Stimulated activated CD4-positive, alpha-beta T cell treated with anti-CD3 and anti-CD28 coated beads, TNF-alpha, amount 100 ng/mL, for 24 hours (primary cell): ENCODE measurements around the gene SULF2.

ENCODE experiments used
- DNase-seq, 3 experiments: peaks; one replicate each; pipeline ENCODE4 v3.0.0-alpha.2; 2020; ENCODE audit warnings: low read depth in 3 of 3

Gene SULF2

DNA sequence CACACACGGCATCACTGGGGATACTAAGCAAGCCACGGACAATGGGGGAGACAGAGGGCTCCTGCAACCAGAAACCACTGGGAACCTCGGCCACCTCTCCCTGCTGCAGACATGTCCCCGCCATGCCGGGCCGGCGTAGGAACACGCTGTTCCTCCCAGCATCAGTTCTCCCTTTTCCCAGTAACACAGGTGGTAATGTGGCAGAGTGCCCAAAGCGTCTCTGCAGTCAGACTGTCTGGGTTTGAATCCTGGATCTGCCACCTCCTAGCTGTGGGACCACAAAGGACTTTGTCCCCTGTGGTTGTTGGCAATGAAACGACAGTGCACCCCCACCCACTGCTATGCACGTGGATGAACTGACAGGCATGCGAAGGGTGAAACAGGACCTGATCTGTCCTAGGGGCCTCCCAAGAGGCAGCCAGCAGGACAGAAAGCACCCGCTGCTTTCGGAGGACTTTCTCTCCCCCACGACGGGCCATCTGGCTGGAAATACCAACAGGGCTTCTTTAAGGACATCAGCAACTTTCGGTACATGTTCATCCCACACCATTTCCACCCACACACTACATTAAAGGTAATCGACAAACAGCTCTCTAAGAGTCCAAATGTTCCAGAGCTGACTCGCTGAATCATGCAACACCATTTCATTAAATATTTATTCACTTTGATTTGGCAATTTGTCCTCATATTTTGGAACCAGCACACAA lies 74.1 kb downstream of the SULF2 start:
- DNase-seq = no peak

DNA sequence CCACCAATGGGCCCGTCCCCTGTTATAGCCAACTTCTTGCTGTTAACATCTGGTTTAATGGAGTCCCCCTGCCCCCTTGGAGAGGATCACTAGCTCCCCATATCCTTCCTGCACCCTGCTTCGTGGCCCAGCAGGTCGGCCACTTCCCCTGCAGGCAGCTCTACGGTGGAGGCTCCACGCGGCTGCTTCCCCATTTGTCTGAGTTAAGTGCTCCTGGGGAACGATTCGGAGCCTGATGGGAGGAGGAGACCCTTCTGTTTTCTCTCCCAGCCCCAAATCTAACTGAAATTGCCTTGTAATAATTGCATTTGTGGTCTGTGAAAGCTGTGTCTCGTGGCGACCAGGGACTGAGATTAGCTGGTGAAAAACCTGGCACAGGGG lies 74.6 kb downstream of the SULF2 start:
- DNase-seq = no peak

DNA sequence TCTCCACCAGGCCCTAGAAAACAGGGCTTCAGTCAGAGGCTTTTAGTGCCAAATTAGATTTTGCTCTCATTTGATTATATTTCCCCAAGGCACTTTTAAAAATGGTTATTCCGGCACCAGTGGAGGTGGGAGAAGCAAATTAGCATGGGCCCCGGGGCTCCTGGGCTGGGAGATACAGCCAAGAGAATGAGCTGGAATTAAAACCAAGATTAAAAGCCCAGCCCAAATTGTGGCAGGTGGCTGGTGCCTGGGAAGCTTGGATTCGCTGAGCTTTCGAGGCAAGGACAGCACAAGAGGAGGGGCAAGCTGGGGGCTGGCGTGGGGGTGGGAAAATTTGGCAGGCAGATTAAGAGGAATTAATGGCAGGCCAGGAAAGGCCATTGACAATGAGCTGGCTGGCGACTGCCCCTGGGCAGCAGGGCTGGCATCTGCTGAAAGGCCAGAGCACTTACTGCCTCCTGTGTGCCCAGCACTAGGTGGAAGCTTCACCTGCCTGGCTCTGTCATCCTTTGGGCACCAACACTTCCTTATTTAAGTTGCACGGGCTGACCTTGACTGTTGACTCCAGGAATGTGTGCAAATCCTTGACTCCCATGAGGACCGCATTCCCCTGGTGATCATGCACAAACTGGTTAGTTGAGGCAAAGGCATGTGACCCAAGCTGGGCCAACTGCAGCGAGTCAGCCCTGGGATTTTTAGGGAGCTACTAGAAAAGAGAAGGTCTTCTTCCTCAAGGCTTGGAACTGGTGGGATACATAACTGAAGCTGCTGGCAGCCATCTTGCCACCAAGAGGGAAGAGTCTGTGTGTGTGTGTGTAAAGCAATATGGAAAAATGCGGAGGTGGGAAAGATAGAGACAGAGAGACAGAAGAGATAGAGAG lies 76.1 kb downstream of the SULF2 start:
- no peak for DNase-seq

DNA sequence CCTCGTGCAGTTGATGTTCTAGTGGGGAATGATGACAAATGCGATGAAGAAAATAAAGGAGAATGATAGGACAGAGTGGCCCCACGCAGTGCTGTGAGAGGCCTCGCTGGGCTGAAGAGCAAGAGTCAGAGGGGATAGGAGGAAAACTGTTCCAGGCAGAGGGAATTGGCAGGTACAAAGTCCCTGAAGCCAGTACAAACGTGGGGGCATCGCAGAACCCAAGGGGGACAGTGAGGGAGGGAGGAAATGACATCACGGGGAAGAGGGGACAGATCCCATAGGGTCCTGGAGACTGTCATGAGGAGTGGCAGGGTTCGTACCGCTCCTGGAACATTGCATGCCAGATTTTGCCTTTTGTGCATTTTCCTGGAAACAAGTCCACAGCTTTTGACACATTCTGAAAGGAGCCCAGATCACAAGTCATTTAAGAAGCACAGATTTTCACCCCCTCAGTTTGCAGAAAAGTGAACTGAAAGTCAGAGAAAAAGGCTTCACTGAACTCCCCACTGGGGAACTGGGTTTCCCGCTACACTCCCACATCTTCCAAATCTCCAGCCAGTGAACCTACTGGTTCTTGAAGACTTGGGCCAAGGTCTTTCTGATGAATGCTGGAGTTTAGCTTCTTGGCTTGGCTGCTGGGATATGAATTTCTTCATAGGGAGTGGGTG lies 77.0 kb downstream of the SULF2 start:
- no peak for DNase-seq

DNA sequence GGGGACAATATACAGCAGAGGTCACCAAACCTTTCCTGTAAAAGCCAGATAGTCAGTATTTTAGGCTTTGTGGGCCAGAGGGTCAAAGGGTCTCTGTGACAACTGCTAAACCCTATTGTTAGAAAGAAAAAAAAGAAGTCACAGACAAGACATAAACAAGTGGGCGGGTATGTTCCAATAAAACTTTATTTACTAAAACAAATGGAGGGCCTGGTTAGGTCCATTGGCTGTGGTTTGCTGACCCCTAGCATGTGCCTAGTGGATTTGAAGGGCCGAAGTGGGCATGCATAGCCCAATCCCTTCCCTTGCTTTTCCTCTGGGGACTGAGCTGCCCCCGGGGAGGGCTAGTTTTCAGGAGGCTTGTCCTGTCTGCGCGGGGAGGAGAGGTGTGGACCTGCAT lies 78.9 kb downstream of the SULF2 start:
- no peak for DNase-seq

DNA sequence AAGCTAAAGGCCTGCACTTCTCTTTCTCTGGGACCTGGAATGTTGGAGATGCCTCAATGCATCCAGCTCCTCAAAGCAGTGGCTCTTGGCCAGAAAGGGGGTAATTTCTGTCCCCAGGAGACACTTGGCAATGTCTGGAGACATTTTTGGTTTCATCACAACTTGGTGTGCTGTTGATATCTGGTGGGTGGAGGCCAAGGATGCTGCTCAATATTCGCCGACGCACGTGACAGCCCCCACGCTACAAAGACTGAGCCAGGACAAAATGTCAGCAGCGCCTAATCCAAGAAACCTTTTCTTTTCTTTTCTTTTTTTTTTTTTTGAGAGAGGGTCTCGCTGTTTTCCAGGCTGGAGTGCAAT lies 79.8 kb downstream of the SULF2 start:
- no peak for DNase-seq

DNA sequence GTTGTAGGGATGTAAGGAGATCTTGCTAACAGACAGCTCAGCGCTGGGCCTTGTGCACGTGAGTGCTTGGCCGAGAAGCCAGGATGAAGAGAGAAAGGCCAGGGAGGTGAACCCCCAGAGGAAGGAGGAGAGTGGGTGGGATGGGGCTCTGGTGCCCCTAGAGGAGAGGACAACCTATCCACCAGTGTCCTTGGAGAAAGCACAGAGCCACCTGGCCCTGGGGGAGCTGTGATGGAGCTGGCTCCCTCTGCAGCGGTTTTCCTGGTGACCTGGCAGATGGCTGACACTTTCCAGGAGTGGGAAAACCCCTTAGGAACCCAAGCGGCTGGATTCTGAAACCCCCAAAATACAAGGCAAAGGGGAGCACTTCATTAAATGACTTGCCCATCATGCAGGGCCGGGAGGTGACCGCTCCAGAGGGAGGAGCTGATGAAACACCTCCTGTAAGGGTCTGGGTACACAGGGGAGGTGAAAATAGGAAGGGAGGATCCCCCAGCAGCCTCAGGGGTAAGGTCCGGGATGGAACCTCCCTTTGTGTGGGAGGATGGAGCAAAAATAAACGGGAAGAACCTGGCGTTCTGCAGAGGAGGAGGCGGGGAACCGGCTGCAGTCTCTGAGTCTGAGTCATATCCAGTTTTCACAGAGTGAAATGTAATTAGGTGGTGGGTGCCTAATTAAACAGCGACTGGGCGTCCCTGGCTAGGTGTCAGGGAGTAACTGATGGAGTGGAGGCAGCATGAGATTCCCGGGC lies 80.4 kb downstream of the SULF2 start:
- DNase-seq = no peak

DNA sequence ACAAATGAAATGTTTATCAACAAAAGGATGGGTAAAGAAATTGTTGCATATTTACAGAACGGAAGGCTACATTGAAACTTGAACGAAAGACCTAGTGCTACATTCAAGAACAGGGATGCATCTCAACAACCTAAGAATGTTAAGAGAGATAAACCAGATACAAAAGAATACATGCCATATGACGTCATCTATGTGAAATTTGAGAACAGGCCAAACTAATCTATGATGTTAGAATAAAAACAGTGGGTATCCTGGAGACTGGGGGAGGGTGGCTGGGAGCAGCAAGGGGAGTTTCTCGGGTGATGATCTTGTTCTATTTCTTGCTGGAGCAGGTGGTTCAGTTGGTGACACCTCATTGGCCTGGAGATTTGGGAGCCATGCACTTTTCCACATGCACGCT lies 81.5 kb downstream of the SULF2 start:
- DNase-seq = no peak

DNA sequence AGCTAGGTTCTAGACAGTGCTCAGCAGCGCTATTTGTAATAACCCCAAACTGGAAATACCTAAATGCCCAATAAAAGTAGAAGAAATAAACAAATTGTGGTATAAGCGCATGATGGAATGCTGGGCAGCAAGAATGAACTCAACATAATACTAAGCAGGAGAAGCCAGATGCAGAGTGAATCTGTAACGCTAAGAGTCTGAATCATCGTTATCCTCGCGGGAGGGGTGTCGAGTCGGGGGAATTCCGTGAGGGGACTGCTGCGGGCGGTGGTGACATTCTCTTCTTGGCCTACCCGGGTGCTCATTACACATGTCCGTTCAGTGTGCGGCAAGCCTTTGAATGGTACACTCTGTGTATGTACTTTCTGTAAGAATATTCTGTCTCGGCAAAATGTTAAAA lies 83.7 kb downstream of the SULF2 start:
- DNase-seq = no peak

DNA sequence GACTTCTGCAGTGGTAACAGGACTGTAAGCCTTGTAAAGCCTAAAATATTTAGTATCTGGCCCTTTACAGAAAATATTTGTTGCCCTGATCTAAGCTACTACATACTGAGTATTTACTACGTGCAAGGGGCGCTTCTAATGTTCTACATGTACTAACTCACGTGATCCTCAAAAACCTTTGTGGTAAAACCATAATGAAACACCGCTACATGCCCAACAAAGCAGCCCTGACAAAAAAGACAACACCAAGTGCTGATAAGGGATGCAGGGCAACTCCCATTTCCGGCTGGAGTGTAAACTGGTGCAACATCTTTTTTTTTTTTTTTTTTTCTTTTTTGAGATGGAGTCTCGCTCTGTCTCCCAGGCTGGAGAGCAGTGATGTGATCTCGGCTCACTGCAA lies 85.0 kb downstream of the SULF2 start:
- no peak for DNase-seq

DNA sequence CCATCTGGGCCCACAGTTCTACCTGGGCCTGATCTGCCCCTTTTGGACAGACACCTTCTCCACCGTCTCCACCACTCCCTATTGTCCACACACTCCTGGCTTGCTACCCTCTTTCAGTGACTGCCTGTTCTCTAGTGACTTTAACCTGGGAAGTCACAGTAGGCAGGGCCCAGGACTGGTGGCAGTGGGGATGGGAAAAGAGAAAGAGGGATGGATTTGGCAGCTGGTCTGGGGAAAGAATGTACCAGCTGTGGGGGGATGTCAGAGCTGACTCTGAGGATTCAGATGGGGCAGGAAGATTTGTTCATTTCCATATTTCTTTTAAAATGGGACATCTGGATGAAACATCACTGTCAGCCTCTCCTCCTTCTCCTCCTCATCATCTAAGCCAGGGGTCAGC lies 85.5 kb downstream of the SULF2 start:
- DNase-seq = no peak

DNA sequence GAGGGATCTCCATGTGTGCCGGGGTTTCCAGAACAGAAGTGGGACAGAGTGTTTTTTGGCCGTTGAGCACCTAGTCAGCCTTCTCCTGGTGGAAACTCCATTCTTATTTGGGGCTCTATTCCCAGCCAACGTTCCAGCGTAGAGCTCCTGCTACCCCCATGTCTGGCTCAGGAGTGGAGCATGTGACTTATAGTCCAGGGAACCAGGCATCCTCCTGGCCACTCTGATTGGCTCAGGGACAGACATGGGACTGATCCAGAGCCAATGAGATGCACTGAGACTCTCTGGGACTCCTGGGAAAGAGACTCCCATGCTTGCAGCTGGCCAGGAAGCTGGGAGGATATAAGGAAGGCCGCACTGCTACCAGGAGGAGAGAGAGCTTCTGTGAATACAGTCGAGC lies 87.1 kb downstream of the SULF2 start:
- DNase-seq = no peak

DNA sequence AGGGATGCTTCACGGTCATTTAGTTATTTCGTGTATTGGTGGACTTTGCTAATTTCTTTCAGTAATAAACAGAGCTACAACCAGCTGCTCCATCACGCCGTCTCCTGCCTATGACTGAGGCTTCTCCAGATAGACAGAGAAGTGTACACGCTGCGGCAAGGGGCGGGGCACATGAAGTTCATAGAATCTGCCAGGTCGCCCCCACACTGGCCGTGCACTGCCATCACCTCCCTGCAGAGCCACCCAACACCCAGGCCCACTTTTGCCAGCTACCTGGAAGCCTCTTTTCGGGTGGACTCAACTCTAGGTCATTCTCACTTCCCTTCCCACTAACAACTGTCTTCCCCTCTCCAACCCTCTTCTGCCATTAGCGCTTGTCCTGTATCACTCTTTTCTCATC lies 88.4 kb downstream of the SULF2 start:
- no peak for DNase-seq

DNA sequence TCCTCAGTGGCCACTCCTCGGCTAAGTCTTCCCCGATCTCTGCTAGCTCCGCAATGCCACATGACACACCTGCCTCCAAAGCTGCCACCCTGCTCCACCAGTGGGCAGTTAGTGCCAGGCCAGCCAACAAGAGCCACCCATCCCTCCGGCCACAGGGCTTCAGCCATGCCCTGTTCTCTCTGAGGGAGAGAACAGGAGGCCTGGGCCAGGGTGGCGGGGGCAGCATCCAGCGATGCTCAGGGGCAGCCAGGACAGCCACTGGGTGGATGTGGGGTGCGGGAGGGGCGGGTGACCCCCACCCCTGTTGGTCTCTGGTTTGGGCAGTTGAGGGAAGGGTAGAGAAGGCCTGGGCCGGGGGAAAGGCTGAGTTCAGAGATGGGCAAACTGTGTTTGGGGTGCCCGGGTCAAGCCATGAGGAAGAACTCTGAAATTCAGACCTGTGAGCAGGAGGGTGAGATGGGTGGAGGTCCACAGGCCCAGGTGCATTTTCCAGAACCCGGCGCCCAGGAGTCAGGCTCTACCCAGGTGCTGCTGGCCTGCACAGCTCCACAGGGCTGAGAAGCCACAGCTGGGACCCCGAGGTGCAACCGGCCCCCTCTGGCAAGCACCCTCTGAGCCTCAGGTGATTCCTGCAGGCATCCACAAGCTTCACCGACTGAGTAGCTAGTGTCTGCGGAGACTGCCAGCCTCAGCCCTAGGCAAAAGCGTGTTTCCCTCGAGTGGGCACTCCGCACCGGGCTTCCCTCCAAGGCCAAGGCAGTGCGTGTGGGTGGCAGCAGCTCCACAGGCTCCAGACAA lies 91.1 kb downstream of the SULF2 start:
- no peak for DNase-seq

DNA sequence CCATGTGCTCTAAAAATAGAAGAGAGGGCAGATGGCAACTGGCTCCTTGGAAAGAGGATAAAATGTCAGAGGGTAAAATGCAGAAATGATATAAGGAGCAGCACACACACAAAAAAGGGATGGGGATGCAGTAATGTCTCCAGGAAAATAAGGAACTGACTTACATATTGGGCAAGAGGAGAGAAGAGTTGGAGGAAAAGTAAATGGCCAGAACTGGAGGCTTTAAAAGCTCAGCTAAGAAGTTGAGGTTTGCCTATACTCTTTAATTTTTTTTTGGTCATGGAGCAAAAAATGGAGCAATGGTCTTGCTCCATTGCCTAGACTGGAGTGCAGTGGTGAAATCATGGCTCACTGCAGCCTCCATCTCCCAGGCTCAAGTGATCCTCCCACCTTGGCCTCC lies 93.7 kb downstream of the SULF2 start:
- DNase-seq = no peak

DNA sequence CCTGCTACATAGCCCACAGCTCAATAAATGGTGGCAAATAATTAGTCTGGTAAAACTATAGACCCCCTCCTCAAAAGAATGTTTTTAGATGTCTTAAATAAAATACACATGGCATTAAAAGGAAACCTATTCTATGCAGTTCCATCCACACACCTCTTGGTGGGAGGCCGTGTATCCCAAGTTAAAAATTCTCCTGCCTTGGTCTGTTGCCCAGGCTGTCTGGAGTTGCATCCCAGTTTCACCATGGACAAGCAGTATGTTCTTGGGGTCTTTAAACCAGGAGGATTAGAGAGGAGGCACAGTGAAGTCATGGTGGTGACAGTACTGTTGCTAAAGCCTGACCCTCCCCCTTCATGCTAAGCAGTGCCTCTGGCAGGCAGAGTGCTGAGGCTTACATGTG lies 95.5 kb downstream of the SULF2 start:
- no peak for DNase-seq

DNA sequence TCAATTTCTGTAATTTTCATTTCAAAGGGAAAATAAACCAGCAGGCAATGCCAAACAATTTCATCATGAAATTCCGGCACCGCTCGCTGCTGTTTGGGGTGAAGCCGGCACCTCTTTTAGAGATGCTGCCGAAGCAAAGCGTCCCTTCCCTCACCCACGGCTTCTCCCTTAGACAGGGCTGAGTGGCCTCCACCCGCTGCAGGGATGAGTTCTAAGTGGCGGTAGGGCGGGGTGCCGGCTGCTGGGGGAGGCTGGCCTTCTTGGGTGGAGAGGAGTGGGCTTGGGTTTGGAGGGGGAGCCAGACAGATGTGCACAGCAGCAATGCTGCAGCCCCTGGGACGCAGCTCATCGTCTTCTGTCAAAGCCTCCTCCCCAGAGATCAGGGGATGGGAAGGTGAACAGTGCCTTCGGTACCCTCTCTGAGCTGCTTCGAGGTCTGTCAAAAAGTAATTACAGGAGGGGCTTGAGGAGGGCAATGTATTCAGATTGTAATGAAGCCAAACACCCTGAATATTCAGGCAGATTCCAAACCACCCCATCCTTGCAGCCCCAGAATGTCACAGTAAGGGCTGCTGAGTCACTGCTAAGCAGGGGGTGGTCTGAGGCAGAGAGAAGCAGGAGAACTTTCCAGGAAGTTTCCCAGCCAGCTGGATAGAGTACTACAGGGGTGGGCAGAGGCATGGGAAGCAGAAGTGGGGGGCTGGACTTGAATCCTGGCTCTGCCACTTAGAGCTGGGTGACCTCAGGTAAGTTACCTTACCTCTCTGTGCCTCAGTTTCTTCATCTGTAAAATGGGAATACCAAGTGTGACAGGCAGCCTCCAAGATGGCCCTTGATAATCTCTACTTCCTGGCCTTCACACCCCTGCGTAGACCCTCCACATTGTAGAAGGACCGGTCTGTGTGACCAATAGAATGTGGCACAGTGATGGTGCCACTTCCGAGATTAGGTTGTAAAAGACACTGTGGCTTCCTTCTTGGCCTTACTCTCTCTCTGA lies 96.6 kb downstream of the SULF2 start:
- DNase-seq = no peak

DNA sequence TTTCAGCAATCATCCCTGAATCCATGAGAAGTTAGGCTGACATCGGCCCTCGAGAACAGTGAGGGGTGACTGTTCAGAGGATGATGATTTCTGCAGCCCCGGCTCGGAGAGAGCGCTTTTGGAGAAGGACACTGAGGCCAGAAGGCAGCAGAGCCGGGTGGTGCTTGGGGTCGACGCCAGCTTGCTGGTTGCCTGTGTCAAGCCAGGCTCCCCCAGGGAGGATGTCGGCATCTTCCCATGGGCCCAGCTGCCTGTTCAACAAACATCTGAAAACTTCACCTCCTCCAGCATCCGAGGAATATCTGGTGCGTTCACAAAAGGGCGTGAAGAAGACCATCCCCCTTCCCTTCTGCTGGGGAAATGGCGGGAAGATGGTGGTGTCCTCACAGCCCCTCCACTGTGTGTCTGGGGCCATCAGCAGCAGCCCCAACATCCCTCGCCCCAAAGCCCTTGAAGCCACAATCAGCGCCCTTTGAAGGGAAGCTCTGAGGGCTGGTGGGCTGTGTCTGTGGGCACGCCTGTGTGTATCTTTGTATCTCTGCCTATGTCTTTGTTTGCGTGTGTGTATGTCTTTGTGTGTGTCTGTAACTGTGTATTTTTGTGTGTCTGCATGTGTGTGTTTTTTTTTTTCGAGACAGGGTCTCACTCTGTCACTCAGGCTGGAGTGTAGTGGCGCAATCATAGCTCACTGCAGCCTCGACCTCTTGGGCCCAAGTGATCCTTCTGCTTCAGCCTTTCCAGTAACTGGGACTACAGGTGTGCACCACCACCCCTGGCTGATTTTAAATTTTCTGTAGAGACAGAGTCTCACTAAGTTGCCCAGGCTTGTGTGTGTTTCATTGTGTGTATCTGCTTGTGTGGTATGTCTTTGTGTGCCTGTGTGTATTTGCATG lies 97.9 kb downstream of the SULF2 start:
- DNase-seq = no peak

DNA sequence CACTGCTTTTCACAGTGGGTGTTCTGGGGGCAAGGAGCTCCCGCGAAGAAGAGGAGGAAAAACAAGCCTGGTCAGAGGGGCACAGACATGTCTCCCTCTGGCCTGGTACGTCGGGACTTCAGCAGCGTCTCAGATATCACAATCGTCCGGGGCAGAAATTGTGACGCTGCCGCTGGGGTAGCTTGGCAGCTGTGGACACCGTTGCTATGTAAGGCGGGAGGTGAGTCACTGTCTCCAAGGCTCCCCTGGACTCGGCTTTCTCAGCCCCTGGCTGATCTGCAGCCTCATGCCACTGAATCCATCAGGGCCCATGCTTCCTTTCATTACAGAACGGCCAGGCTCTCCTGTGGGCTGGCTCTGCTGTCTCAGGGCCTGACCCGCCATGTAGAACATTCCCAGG lies 98.7 kb downstream of the SULF2 start:
- no peak for DNase-seq
